ENCODE results near the gene PRSS22. TPM values are rescaled to one million over a fixed set of nuclear protein-coding genes. Genes with fewer than 3 reads are reported as not detected.

The PRSS22 gene
- total RNA-seq, 1 experiment from 2014 or later: not detected

GRCh38 chr16:2881783-2882649 is 24.0 kb upstream of the PRSS22 start:
- peak; percentile 53 for DNase-seq (ENCODE audit: low read depth)

DNA sequence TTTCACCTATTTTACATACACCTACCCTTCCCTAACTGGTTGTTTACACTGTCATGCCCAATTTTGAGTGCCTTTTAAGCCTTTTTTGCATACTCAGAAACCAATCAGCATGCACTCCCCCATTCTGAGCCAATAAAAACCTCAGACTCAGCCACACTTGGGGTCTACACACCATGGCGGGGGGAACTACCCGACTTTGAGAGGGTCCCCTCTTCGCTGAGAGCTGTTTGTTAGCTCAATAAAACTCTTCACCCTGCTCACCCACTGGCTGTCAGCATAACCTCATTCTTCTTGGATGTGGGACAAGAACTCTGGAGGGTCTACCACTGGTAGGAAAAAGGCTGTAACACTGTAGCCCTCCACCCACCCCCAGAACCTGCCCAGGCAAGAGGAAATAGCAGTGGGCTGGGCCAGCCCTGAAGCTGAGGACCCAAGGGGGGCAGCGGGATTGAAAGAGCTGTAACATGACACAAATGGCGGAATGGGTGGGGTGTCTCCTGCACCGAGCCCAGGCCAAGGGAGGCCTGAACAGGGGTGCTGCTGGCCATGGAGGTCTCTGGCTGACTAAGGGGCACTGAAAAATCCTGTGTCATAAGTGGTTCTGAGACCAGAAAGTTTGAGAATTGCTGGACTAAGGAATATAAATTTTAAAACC is 22.0 kb upstream of the PRSS22 start:
- DNase-seq (ENCODE audit: low read depth): no peak

DNA sequence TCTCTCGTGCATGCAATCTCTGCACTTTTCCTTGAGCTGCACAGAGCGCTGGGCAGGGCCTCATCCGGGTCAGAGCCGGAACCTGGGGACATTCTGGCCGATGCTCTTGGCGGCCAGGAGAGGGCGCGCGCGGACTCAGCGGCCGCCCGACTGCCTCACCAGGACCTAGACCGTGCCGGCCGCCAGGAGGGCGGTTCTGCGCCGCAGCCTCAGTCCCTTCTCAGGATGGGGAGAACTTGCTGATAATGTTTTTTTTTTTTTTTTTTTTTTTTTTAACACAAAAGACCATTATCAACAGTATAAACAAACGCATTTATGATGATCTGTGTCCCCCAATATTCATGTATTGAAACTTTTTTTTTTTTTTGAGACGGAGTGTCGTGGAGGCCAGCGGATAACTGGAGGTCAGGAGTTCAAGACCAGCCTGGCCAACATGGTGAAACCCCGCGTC is 17.0 kb upstream of the PRSS22 start:
- peak; percentile 69 for DNase-seq (ENCODE audit: low read depth)

DNA sequence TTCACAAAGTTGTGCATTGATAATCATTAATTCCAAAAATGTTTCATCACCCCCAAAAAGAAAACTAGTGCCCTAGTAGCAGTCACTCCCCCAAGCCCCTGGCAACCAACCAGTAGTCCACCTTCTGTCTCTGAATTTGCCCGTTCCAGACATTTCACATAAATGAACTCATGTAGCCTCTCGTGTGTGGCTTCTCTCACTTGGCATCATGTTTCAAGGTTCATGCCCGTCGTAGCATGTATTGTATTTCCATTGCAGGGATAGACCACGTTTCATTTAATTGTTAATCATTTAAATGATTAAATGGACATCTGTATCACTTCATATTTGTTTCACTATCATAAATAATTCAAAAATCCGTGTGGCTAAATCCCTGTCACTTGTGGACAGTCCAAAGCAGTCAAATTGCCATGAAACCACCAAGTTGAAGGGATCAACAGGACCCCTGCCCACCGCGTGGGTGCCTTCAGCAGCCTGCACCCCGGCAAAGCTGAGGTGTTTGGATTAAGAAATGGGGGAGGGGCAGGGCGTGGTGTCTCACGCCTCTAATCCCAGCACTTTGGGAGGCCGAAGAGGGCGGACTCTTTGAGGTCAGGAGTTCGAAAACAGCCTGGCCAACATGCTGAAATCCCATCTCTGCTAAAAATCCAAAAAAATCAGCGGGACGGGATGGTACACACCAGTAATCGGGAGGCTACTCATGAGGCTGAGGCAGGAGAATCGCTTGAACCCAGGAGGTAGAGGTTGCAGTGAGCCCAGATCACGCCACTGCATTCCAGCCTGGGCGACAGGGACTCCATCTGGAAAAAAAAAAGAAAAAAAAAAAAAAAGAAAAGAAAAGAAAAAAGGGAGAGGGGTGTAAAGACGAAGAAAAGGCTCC is 16.3 kb upstream of the PRSS22 start:
- DNase-seq (ENCODE audit: low read depth): no peak

DNA sequence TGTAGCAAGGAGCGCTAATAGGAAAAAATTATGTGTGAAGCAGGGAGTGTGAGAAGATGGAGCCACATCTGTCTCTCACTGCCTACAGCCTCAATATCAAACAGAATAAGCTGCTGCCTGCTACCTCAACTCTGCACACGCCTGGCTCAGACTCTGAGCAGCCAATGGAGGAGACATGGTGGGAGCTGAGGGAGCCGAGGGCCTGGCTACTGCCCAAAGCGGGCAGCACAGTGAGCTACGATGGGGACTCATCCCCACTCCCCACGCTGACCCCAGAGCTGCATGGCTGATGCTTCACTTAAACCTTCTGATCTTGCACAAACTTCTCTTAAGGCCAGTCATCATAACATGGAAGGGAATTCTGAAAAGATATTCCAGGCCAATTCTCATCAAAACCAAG is 14.0 kb upstream of the PRSS22 start:
- DNase-seq (ENCODE audit: low read depth): no peak

DNA sequence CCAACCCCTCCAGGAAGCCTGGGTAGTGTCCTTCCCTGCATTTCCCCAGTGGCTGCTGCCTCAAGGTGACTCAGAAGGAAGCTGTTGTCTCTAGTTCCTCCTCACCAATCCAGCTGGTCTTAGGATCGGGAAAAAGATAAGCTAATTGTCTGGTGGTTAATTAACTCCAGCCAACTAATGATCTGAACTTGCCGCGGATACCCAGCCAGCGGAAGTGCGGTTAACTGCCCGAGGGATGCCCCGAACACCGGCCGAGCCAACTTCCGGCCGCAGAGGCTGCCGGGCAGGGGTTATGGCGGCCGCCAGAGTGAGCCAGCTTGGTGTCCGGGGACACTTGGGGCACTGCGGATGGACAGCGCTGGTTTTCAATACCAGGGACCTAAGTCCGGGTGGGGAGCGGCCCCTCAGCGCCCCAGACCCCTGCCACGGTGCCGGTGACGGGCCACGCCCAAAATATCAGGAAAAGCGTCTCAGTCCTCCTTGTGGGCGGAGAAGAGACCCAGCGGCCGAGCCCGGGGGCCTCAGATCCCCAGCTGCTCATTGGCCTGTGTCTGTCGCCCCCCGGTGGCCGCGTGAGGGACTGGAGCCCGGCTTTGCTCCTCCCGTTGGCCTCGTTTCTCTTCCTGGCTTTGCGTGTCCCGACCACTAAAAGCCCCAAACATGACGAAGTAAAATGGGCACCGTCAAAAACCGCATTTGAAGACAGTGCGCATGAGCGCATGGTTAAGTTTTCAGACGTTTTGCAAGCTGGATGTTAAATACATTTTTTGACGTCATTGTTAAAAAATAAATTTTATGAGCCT is 10.2 kb upstream of the PRSS22 start:
- DNase-seq (ENCODE audit: low read depth): peak; percentile 94

GRCh38 chr16:2867661-2867986 is 9.7 kb upstream of the PRSS22 start:
- no peak for DNase-seq (ENCODE audit: low read depth)

- DNase-seq (ENCODE audit: low read depth): no peak
Measured at GRCh38 chr16:2866431-2866830, 8.5 kb upstream of the PRSS22 start.

DNA sequence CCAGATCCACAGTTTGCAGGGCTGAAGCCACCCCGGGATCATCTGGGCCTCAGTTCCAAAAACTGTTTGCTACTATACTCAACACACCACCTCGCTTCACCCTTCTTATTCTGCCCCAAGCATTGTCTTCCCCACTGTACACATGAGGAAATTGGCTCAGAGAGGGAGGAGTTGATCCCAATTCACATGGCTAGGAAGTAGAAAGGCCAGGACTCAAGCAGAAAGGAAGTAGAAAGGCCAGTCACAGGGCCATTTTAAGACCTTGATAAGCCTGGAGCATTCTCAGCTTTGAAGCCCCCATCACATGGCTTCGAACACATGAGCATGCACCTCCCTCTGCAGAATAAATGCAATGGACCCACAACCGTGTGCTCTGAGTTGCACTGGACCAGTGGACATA is 7.7 kb upstream of the PRSS22 start:
- DNase-seq (ENCODE audit: low read depth): no peak

DNA sequence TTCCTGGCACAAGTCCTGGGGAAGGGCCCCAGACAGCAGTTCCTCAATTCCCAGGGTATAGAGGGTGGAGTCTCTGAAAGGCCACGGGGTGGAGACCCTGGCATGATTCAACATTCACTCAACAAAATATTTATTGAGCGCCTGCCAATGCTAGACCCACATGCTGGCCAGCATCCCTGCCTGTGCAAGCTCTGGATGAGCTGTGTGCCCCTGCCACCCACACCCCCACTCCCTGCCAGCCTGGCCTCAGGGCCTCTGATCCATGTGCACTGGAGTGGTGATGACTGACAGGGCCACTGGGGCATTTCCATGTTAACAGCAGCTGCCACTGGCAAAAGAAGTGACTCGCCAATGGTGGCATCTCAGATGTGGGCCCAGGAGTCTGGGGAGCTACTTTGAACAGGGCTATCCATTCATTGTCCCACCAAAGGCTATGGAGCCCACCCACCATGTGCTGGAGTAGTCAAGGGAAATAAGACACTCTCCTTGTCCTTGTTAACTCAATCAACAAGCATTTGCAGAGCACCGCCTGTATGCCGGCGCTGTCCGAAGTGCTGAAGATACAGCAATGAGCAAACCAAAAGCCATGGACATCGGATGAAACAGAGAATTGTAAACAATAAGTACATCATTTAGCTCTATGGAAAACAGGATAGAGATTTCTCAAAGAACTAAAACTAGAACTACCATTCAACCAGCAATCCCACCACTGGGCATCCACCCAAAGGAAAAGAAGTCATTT is 3.0 kb upstream of the PRSS22 start:
- DNase-seq (ENCODE audit: low read depth): peak; percentile 66

GRCh38 chr16:2859686-2860265 is 1.8 kb upstream of the PRSS22 start:
- DNase-seq (ENCODE audit: low read depth): no peak

DNA sequence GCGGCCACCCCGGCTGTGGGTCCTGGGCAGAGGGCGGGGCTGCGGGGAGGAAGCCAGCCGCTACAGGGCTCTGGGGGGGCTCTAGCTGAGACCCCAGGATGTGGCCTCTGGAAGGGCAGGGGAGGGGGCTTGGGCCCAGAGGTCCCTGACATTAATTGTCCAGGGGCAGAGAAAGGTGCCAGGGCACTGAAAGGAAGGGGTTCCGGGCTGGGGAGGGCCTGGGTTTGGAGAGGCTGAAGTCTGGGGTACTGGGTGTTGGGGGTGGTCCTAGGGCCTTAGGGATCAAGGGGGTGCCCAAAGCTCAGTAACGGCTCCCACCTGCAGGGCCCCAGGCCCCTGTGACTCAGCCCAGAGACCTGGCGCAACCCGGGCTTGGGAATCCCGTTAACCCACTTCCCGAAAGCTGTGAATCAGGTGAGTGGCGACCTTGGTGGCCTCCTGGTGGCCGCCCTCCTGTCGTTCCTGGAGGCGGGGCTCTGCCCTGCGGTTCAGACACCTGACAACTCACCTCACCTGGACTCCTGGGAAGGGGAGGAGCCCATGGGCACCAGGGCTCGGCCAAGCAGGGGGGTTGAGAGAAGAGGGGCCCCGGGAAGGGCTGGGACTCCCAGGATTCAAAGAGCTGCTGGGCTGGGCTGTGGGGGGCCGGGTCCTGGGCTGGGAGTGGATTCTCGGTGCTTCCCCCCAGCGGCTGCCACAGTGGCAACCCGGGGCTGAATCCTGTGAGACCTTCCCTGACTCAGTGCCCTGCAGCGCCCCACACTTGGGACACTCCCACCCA is 465 bp upstream of the PRSS22 start:
- no peak for DNase-seq (ENCODE audit: low read depth)

DNA sequence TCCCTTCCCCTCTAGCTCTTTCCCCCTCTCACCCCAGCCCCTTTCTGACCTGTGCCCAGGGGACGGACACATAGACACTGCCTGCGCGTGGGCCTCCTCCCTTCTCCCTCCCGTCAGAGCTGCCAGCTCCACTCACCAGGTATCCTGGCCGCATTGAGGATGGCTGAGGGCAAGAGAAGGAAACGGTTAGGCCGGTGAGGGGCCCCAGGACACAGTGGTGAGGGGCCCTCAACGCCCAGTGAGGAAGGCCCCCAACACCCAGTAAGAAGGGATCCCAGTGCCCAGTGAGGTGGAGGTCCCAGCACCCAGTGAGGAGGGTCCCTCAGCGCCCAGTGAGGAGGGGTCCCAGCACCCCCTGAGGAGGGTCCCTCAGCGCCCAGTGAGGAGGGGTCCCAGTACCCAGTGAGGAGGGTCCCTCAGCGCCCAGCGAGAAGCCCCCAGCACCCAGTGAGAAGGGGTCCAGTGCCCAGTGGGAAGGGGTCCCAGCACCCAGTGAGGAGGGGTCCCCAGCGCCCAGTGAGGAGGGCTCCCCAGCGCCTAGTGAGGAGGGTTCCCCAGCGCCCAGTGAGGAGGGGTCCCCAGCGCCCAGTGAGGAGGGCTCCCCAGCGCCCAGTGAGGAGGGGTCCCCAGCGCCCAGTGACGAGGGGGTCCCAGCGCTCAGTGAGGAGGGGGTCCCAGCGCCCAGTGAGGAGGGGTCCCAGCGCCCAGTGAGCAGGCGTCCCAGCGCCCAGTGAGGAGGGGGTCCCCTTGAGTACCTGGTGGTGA is 1.1 kb downstream of the PRSS22 start:
- DNase-seq (ENCODE audit: low read depth): no peak

GRCh38 chr16:2856061-2856670 is 1.8 kb downstream of the PRSS22 start:
- DNase-seq (ENCODE audit: low read depth): no peak

DNA sequence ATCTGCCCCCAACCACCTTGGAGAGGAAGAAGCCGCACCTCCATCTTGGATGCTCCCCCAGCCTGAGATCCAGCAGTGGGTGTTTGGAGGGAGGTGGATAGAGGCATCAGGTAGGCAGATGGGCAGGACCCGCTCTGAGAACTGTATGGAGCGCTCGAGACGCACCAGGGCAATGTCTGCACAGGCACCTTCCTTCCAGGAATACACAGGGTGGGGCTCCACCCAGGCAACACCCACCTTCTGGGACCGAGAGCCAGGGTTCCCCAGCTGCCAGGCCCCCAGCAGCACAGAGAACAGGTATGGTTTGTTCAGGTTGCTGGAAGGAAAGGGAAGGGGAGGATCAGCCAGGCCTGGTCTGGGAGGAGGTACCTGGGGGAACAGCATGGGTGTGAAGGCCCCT is 2.4 kb downstream of the PRSS22 start:
- no peak for DNase-seq (ENCODE audit: low read depth)

DNA sequence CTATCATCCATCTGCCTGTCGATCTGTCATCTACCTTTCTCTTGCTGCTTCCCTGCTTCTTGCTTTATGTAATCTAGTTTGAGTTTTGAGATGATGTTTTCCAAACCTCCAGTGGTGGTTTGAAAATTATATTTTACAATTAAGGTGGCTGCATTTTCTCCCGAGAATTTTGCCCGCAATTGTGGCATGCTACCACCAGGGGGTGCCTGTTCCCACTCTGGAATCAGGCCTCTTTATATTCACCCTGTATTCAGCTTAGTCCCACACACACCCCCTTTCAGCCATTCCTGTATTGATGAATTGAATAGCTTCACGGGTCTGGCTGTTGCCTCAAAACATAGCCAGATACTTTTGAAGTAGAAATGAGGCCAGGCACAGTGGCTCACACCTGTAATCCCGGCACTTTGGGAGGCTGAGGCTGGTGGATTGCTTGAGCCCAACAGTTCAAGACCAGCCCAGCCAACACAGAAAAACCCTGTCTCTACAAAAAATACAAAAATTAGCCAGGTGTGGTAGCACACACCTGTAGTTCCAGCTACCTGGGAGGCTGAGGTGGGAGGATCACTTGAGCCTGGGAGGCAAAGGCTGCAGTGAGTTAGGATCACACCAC is 3.2 kb downstream of the PRSS22 start:
- DNase-seq (ENCODE audit: low read depth): no peak

DNA sequence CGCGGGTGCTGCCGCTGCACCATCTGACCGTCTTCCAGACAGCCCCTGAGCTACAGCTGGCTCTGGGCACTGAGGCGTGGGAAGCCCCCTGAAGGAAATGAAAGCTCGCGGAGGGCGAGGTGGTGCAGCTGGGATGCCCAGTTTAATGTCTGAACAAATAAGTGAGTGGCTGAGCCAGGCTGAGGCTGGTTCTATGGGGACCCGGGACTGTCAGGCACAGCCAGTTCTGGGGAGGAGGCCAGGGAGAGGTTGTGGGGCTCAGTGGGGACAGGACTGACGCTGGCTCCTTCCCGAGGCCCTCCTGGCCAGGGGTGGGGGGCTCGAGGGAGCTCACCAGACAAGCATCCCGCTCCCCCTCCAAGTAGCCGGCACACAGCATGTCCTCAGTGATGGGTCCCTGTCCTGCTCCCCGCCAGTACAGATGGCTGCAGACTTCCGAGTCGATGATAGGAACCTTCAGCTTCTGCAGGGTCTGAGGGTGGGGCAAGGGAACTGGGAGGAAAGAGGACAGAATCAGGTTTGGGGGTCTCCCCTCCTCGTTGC is 4.4 kb downstream of the PRSS22 start:
- no peak for DNase-seq (ENCODE audit: low read depth)

All from M059J (cell line).